ENCODE data around the gene SKIDA1.

GRCh38 chr10:21523557-21524008 lies 1.9 kb downstream of the SKIDA1 start:
- no peak for TF ChIP-seq POLR2AphosphoS5 (IDR thresholded peaks at IDR 0.05; ENCODE audit: low read depth)
- TF ChIP-seq CTCF (IDR thresholded peaks at IDR 0.05; ENCODE audit: insufficient read depth, low read length) = no peak
